ENCODE results near the gene STRA6.

GRCh38 chr15:74208496-74208895, 5.9 kb upstream of the STRA6 start:
- TF ChIP-seq, protein P1, sequence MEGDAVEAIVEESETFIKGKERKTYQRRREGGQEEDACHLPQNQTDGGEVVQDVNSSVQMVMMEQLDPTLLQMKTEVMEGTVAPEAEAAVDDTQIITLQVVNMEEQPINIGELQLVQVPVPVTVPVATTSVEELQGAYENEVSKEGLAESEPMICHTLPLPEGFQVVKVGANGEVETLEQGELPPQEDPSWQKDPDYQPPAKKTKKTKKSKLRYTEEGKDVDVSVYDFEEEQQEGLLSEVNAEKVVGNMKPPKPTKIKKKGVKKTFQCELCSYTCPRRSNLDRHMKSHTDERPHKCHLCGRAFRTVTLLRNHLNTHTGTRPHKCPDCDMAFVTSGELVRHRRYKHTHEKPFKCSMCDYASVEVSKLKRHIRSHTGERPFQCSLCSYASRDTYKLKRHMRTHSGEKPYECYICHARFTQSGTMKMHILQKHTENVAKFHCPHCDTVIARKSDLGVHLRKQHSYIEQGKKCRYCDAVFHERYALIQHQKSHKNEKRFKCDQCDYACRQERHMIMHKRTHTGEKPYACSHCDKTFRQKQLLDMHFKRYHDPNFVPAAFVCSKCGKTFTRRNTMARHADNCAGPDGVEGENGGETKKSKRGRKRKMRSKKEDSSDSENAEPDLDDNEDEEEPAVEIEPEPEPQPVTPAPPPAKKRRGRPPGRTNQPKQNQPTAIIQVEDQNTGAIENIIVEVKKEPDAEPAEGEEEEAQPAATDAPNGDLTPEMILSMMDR (IDR thresholded peaks at IDR 0.05; ENCODE audit: borderline replicate concordance, extremely low read depth, low read length, poor library complexity, severe bottlenecking) = no peak
- no peak for TF ChIP-seq EZH2 (IDR thresholded peaks at IDR 0.05; ENCODE audit: borderline replicate concordance, low read depth, low read length, severe bottlenecking)

Measured in DND-41 (cell line).